HepG2 (cell line): Measurements from ENCODE around the gene PRR20A. TPM values are rescaled to one million over a fixed set of nuclear protein-coding genes. Genes with fewer than 3 reads are reported as not detected.
"Not testable (repeated sequence)": the region's sequence is repeated elsewhere in the genome, so short reads cannot be mapped to it uniquely, and the experiment has no call there.

Source experiments
- ATAC-seq: fragments of 200-7000 bp; cut with Tn5 transposase; 3 replicates; pipeline ENCODE4 v1.9.1; 2020; ENCODE audit warnings: mild to moderate bottlenecking, moderate library complexity
- BruUV-seq: library from RNA; stranded (reverse); fragments of 400-500 nt; replicated peaks from 2 replicates; lab custom pipeline; 2021; lab: Mats Ljungman, UMichigan
- CTCF ChIA-PET: fragments of 300-600 bp; formaldehyde crosslinking; extraction: SDS; loops from one replicate; lab custom pipeline; 2021; ENCODE audit warnings: low total read pairs, inconsistent platforms, low intra/inter-chr PET ratio; lab: Yijun Ruan, JAX
- POLR2A ChIA-PET: fragments of 350-600 bp; sonication (Branson Sonifier 250); formaldehyde crosslinking; loops from one replicate; lab custom pipeline; 2020; ENCODE audit warnings: antibody characterized with exemption, inconsistent platforms; lab: Yijun Ruan, JAX
- DNase-seq: peaks from one replicate; pipeline ENCODE4 v3.0.0-alpha.2; 2015; ENCODE audit warnings: low spot score
- FAIRE-seq: peaks from 3 replicates; lab custom pipeline; 2011; peaks lifted over from hg19 to GRCh38; lab: Jason Lieb, UNC
- H2AFZ ChIP-seq: one replicate; pipeline ENCODE4 v1.6.1; 2011; ENCODE audit warnings: low read length, inconsistent platforms
- H3K27ac ChIP-seq: fragments of 300-600 bp; 3 replicates; pipeline ENCODE4 v1.8.0; 2011; ENCODE audit warnings: mixed run types, mild to moderate bottlenecking, mixed read lengths, low read length, inconsistent platforms; ENCODE audit not compliant: insufficient read depth; ENCODE audit errors: extremely low read length
- H3K27me3 ChIP-seq, 2 experiments: fragments of 200-600 bp in 1 of 2; 2 replicates in 1 of 2; 3 replicates in 1 of 2; pipeline versions ENCODE4 v1.6.0 to v1.8.0; 2011; ENCODE audit warnings: low read length in 2 of 2, mild to moderate bottlenecking in 2 of 2, moderate library complexity in 2 of 2, inconsistent platforms in 1 of 2; ENCODE audit not compliant: insufficient read depth in 2 of 2, control insufficient read depth in 1 of 2
- H3K36me3 ChIP-seq, 2 experiments: fragments of 200-600 bp in 1 of 2; replicated peaks in 1 of 2; 2 replicates in 1 of 2; 3 replicates in 1 of 2; pipeline versions ENCODE4 v1.5.1 to v1.8.0; 2011; ENCODE audit warnings: low read length in 2 of 2, inconsistent platforms in 1 of 2; ENCODE audit not compliant: insufficient read depth in 2 of 2, control insufficient read depth in 1 of 2
- H3K4me1 ChIP-seq: 2 replicates; pipeline ENCODE4 v1.5.1; 2012; ENCODE audit warnings: low read length, inconsistent platforms; ENCODE audit not compliant: insufficient read depth
- H3K4me2 ChIP-seq: 2 replicates; pipeline ENCODE4 v1.6.0; 2011; ENCODE audit warnings: low read depth, low read length, inconsistent platforms
- H3K4me3 ChIP-seq, 3 experiments: fragments of 200-600 bp in 1 of 3; sonication (generic), shearing (Covaris generic) in 1 of 3; replicated peaks in 1 of 3; 2 replicates each; pipeline ENCODE4 v1.5.1; 2011 to 2016; ENCODE audit warnings: low read length in 3 of 3, inconsistent platforms in 2 of 3, low read depth in 2 of 3, mild to moderate bottlenecking in 2 of 3, control low read depth in 1 of 3, mixed read lengths in 1 of 3; ENCODE audit not compliant: insufficient read depth in 1 of 3
- H3K79me2 ChIP-seq: one replicate; pipeline ENCODE4 v1.6.1; 2011; ENCODE audit warnings: low read length, inconsistent platforms; ENCODE audit not compliant: insufficient read depth
- H3K9ac ChIP-seq: 2 replicates; pipeline ENCODE4 v1.6.0; 2011; ENCODE audit warnings: mild to moderate bottlenecking, low read depth, low read length, inconsistent platforms; ENCODE audit not compliant: insufficient read depth
- H3K9me3 ChIP-seq: 2 replicates; pipeline ENCODE4 v1.5.1; 2012; ENCODE audit warnings: mild to moderate bottlenecking, low read length
- H4K20me1 ChIP-seq: 2 replicates; pipeline ENCODE4 v1.6.0; 2011; ENCODE audit warnings: inconsistent platforms, mild to moderate bottlenecking, low read length, moderate library complexity; ENCODE audit not compliant: insufficient read depth
- POGZ ChIP-seq: sonication (generic); formaldehyde crosslinking; IDR thresholded peaks from 2 replicates; pipeline ENCODE4 v1.4.0; 2020; ENCODE audit warnings: mild to moderate bottlenecking, missing genetic modification reagents
- ZFP1 ChIP-seq: IDR thresholded peaks from 2 replicates; pipeline ENCODE4 v1.6.1; 2016
- whole genome bisulfite sequencing: methylation state at CpG from one replicate; pipeline ENCODE4 v1.1.6; 2017; ENCODE audit warnings: low lambda C conversion rate; 5-methylcytosine and 5-hydroxymethylcytosine counted together
- in situ Hi-C: cut with HindIII; loops from 2 replicates; pipeline ENCODE4 v1.10.0; 2017; ENCODE audit warnings: low pct_unique_long_range_greater_than_20kb; ENCODE audit not compliant: extremely low pct_ligation_motif_present
- intact Hi-C: fragments of 100-400 bp; cut with micrococcal nuclease; formaldehyde crosslinking; loops from one replicate; pipeline ENCODE4 v1.10.0; 2022; ENCODE audit not compliant: unreplicated experiment
- polyA plus RNA-seq, 8 experiments: library from polyadenylated mRNA; depleted of rRNA in 3 of 8; stranded (reverse) in 7 of 8; unstranded in 1 of 8; fragments of >200 nt; fragmentation: Illumina TruSeq in 4 of 8; extraction: Trizol in 4 of 8; gene quantifications; 2 replicates each; pipeline versions ENCODE4 v1.2.1 to v1.2.3, GENCODE V29; 2011 to 2016; ENCODE audit warnings: low read depth in 4 of 8, missing spikeins in 1 of 8, mixed read lengths in 1 of 8; ENCODE audit not compliant: insufficient read depth in 1 of 8
- total RNA-seq, 5 experiments: library from RNA; depleted of rRNA; stranded (reverse); fragments of >200 nt; fragmentation: Illumina TruSeq; extraction: Trizol; gene quantifications; 2 replicates each; pipeline ENCODE4 v1.2.3, GENCODE V29; 2016; ENCODE audit warnings: low read depth in 1 of 5
- TF ChIP-seq, protein P1 (sequence below): IDR thresholded peaks from 2 replicates; pipeline ENCODE4 v1.6.1; 2018; ENCODE audit warnings: missing genetic modification reagents, mild to moderate bottlenecking, missing compliant biosample characterization

Gene PRR20A
- total and polyA plus RNA-seq, 2 of the 13 experiments (the other 11 are each of a cell fraction or from before 2014, with no cell fraction given), result not detected

DNA sequence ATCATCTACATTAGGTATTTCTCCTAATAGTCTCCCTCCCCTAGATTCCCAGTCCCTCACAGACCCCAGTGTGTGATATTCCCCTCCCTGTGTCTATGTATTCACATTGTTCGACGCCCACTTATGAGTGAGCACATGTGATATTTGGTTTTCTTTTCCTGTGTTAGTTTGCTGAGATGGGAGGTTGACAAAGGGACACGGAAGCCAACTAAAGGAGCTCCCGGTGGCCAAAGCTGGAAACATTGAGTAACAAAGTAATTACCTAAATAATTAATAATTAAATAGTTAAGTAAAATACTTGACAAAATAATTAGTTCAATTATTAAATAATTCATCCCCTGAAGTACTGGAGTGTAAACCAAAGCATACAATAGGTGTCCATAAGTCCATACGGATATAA is 1.7 kb upstream of the PRR20A start (continued):
- TF ChIP-seq, protein P1, sequence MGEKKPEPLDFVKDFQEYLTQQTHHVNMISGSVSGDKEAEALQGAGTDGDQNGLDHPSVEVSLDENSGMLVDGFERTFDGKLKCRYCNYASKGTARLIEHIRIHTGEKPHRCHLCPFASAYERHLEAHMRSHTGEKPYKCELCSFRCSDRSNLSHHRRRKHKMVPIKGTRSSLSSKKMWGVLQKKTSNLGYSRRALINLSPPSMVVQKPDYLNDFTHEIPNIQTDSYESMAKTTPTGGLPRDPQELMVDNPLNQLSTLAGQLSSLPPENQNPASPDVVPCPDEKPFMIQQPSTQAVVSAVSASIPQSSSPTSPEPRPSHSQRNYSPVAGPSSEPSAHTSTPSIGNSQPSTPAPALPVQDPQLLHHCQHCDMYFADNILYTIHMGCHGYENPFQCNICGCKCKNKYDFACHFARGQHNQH (CRISPR knock-in tag), result no peak
- TF ChIP-seq ZFP1 (CRISPR knock-in tag) (no peak), POGZ (no peak)

GRCh38 chr13:57139781-57140180 is 937 bp upstream of the PRR20A start:
- BruUV-seq, H2AFZ ChIP-seq, H4K20me1 ChIP-seq, H3K27me3 ChIP-seq, H3K36me3 ChIP-seq, in situ Hi-C loops, POLR2A ChIA-PET, H3K79me2 ChIP-seq, intact Hi-C loops, DNase-seq, FAIRE-seq, CTCF ChIA-PET, H3K9ac ChIP-seq, H3K4me3 ChIP-seq, H3K27ac ChIP-seq, H3K4me2 ChIP-seq, H3K4me1 ChIP-seq, ATAC-seq: not testable (repeated sequence)
- H3K9me3 ChIP-seq, result peaks cover 30% of the 10 kb centered on the region
- 95% methylated on average over 8 of the region's 18 CpGs for WGBS

GRCh38 chr13:57147188-57147587 is 6.5 kb downstream of the PRR20A start, which contains the start of gene PRR20B:
PRR20B (plus strand) TSS chr13:57147488; CDS start chr13:57147875, 387 bp downstream.
- POLR2A ChIA-PET, H3K9me3 ChIP-seq, H3K9ac ChIP-seq, H3K4me2 ChIP-seq, H3K27ac ChIP-seq, ATAC-seq, FAIRE-seq, H4K20me1 ChIP-seq, H3K27me3 ChIP-seq, H3K36me3 ChIP-seq, CTCF ChIA-PET, H3K4me1 ChIP-seq, H2AFZ ChIP-seq, DNase-seq, H3K79me2 ChIP-seq, H3K4me3 ChIP-seq, BruUV-seq, intact Hi-C loops, in situ Hi-C loops: not testable (repeated sequence)
- no CpG with 5 or more reads among the region's 22 CpGs for WGBS

DNA sequence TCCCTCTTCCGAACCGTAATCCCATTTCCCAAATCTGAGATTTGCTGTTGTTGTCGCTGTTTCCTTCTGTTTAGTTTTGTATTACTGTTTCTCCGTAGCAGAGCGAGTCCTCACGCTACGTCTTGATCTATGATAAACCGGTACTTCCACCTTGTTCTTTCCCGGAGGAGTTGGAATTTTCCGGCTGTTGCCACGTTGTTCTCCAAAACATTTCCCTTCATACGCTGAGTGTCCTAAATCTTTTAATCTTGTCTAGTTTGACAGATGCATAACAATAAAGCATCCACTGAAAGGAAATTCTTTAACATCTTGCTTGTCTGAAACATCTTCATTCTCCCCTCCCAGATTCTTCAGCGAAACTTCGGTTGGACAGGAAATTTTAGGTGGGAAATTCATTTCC is 7.4 kb downstream of the PRR20A start:
- BruUV-seq, H3K9me3 ChIP-seq, H3K36me3 ChIP-seq, CTCF ChIA-PET, H3K27me3 ChIP-seq, intact Hi-C loops, H3K4me2 ChIP-seq, in situ Hi-C loops, H3K79me2 ChIP-seq, POLR2A ChIA-PET, H3K27ac ChIP-seq, DNase-seq, H2AFZ ChIP-seq, H3K4me3 ChIP-seq, ATAC-seq, H3K4me1 ChIP-seq, H3K9ac ChIP-seq, FAIRE-seq, H4K20me1 ChIP-seq: not testable (repeated sequence)
- WGBS, result 77% methylated on average over 10 of the region's 14 CpGs

DNA sequence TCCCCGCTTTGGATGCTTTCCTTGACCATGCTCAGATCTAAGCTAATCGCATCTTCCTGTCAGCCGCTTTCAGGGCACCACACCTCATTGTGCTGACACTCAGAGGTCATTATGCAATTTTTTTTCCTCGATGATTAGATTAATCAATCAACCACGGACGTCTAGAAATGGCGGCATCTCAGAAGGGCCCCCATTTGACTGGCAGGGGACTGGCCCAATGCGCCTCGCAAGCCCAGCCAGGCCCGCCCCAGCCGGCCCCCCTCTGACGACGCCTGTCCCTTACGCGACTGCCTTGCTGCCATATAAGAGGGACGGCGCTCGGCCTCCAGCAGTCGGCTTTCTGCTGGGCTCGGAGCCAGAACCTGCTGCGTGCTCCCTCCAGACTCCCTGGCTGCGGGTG is 13.0 kb downstream of the PRR20A start, which contains the start of gene PRR20C:
PRR20C (plus strand) TSS at position 301 of the 400 bp plus-strand sequence. CDS start 387 bp downstream, outside the sequence.
- H3K27ac ChIP-seq, FAIRE-seq, H3K9ac ChIP-seq, H3K9me3 ChIP-seq, H3K36me3 ChIP-seq, ATAC-seq, H3K79me2 ChIP-seq, CTCF ChIA-PET, POLR2A ChIA-PET, H3K27me3 ChIP-seq, H3K4me2 ChIP-seq, H2AFZ ChIP-seq, H3K4me3 ChIP-seq, DNase-seq, H3K4me1 ChIP-seq, H4K20me1 ChIP-seq, in situ Hi-C loops, BruUV-seq, intact Hi-C loops: not testable (repeated sequence)
- no CpG with 5 or more reads among the region's 22 CpGs for WGBS
